Stimulated activated naive CD4-positive, alpha-beta T cell treated with Interleukin-2 at 50 U/mL for 16 hours (primary cell): ENCODE data around the gene NPTXR.

Experiments
- DNase-seq: peaks from one replicate; lab custom pipeline; 2025; lab: John Stamatoyannopoulos, UW

Gene NPTXR

DNA sequence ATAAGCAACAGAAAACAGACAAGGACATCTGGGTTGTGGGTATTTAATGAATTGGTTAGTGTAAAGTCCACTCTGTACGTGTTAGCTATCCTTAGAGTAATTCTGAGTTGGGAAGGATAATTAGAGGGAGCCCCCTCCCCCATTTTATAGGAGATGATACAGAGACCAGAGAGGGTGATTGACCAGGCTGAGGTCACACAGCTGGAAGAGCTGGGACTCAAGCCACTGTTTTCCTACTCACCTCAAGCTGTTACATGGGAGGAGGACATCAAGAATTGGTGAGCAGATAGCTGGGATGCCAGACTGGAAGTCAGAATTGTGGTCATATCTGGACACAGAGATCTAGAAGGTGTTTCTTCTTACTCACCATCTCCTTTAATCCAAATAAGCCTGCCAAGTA is 8.7 kb upstream of the NPTXR start:
- DNase-seq = no peak

- no peak for DNase-seq
Measured at GRCh38 chr22:38850941-38851849, 7.4 kb upstream of the NPTXR start.

GRCh38 chr22:38850399-38850798 is 6.6 kb upstream of the NPTXR start:
- DNase-seq = no peak

DNA sequence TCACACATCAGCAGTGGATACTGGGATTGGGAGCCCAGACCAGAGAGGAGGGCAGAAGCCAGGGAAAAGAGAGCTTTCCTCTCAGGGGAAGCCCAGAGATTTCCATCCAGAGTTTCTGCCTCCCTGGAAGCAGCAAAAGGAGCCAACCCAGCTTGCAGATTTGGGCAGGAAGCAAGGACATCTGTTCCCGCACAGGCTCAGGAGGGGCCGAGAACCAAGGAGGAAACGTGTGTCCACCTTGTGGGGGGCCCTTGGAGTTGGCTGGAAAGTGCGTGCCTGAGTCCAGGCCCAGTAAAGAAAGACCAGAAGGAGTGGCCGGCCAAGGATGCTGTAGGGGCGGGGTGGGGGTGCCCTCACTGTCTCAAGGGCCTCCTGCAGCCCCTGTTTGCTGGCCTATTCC is 6.0 kb upstream of the NPTXR start:
- DNase-seq = no peak

DNA sequence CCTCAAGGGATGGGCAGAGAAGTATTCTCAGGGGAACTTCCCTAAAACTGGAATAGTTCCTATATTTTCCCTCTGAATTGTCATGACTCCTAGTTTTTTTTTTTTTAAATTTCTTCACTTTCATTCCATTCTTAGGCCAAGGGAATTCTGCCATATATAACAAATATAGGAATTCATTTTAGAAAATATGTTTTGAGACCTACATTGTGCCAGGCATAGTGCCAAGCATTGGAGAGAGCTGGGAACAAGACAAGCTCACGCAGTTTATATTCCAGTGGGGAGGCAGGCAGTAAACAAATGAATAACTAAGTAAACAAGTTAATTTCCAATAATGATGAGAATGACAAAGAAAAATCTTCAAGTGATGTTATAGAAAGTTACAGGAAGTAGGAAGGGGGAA is 2.6 kb upstream of the NPTXR start:
- DNase-seq = no peak

DNA sequence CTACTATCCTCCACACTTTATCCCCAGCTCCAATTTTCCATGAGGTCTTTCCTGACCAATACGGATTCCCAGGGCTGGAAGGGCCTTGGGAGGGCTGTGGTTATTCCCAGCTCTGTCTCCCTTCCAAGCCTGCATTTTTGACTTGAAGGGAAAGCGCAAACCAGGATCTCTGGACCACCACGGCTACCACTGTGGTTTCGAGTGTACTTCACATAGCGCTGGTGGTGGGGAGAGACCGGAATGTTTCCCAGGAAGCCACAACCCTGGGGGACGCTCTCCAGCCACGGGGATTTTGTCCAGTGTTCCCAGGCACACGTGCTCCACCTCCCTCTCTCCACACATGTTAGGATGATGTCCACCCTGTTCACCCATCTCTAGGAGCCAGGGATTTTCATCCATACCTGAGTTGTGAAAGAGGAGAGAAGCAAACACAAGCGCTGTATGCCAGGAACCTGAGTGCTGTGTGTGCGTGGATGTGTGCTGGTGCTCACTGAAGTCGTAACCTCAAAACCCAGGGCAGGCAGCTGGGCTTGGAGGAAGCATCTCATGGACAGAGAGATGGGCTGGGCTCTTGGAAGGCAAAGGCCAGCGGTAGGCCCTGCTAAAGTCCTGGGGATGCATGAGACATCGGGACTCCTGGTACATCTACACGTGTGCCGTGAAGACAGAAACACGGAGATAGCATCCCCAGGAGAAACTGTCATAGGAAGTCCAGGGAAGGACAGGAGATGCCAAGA is 1.3 kb upstream of the NPTXR start:
- DNase-seq = no peak

DNA sequence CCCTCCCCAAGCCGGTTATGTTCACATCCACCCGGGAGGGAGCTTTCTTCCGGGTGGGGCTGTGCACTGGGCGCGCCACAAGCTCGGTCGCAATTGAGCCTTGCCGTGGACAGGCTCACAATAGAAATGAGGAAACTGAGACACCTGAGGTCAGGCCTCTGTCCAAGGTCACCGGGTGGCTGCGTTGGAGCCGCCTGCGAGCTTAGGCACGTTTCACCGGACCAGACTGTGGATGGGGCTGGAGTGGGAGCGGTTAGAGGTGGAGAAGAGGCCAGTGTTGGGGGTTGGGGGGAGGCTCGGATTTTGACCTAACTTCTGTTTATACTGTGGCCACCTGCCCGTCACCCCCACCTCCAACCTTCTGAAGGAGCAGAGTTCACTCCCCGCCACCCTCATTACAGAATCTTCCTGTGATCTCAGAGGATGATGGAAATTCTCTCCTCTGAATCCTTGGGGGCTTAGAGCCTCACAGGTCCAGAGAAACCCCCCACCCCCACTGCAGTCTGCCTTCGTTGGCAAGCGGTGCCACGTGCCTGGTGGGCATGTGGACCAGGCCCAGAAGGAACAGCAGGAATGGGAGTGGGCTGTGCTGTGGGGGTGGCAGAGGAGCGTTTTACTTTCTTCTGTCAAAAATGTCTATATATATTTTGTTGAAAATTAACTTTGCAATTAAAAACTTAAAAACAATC is 631 bp upstream of the NPTXR start:
- no peak for DNase-seq

DNA sequence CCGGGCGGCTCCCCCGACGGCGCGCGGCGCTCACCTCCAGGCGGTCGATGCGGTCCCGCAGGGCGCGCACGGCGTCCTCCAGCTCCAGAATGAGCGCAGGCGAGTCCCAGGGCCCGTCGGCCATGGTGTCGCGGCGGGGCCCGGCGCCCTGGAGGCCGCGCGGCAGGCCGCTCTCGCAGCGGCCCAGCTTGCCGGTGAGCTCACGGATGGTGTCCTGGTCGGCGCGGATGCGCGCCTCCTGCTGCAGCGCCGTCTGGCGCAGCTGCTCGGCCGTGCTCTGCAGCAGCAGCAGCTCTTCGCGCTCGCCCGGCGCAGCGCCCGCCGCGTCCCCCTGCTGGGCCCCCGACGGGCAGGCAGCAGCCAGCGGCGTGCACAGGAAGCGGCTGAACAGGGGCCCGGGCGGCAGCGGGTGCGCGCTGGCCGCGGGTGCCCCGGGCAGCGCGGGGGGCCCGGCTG is 599 bp downstream of the NPTXR start:
- DNase-seq = peak; percentile 43

GRCh38 chr22:38842512-38843200 is 1.2 kb downstream of the NPTXR start:
- DNase-seq = no peak

GRCh38 chr22:38841635-38842034 is 2.2 kb downstream of the NPTXR start:
- no peak for DNase-seq

DNA sequence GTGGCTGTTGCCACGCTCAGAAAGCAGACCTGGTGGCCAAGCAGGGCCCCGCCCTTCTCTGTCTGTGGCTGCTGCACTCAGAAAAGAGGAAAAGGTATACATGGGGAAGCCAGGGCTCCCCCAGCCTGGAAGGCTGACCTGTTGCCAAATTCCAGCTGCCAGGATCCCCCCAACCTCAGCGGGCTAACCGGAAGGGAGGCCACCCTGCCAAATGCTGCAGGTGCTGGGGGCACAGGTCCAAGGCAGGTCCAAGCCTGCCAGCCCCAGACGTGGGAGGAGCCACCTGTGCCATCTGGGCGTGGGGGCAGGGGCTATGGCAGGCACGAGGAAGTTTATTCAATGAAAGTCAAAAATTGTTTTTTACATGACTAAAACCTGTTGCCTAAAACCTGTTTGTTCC is 2.6 kb downstream of the NPTXR start:
- no peak for DNase-seq

DNA sequence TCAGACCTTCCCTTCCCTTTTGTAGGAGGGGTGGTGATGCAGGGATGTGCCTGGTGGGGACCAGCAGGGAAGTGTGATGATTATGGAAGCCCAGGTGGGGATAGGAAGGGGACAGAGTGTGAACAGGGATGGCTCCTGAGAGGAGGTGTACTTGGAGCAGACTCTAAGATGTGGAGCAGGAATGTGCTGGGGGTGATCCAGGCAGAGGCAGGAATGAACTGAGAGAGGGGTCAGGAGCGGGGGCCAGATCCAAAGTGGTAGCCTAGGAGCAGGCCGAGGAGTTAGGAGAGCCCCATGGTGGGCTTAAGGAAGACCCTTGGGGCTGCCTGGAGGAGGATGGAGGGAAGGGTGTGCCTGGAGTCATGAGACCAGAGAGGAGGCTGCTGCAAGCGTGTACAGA is 3.7 kb downstream of the NPTXR start:
- no peak for DNase-seq

DNA sequence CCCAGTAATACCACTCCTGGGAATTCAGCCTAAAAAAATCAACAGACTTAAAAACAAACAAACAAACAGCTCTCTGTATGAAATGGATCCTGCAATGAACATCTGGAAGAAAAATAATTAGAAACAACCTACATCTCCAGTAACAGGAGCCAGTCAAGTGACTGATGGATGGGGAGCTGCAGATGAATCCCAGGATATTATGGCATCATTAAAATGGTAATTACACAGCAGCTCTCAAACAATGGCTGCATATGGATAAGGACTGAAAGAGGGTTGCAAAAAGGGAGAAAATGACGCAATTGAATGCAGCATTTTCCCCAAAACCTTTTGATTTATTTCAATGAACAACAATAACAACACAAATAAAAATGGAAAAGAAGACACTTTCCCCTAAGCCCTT is 4.1 kb downstream of the NPTXR start:
- DNase-seq = no peak

GRCh38 chr22:38837414-38837928 is 6.4 kb downstream of the NPTXR start:
- no peak for DNase-seq

DNA sequence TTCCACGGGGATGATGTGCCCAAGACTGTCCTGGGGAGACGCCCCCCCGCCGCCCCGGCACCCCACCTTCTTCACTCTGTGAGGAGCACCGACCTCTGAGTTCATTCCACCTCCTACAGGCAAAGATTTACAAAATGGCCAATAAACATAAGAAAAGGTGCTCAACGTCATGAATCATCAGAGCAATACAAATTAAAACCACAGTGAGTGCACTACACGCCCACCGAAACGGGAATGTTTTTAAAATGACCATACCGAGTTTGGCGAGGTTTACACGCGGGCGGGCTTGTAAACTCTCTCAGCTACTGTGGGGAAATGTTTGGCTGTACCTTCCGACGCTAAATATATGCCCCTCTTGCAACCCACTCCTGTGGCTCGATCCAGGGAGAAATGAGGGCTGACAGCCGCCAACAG is 7.9 kb downstream of the NPTXR start:
- no peak for DNase-seq

GRCh38 chr22:38834991-38835390 is 8.8 kb downstream of the NPTXR start:
- no peak for DNase-seq

DNA sequence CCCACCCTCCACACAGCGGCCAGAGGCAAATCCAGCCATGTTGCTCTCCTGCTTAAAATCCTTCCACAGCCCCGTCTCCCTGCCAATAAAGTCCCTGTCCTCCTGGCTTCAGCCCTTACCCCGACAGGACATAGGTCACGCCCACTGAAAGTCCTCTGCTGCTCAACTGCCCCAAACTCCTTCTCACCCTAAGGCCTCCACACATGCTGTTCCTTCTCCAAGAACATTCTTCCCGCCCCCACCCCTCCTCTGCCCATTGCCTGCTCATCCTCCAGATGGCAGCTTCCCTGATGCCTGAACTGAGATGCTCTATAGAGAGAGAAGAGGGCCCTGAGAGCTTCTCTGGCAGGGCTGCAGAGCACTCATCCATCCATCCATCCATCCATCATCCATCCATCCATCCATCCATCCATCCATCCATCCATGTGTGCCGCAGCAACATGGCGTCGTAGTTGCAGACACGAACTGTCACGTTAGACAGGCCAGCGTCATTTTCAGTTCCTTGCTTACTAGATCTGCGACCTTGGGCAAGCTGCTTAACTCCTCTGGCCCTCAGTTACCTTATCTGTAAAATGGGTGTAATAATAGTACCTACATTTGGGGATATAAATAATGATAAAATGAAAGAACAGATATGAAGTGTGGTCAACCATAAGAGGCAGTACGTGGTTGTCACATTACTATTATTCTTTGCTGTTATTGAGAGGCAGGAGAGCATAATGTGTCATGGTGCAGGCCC is 9.4 kb downstream of the NPTXR start:
- DNase-seq = no peak

DNA sequence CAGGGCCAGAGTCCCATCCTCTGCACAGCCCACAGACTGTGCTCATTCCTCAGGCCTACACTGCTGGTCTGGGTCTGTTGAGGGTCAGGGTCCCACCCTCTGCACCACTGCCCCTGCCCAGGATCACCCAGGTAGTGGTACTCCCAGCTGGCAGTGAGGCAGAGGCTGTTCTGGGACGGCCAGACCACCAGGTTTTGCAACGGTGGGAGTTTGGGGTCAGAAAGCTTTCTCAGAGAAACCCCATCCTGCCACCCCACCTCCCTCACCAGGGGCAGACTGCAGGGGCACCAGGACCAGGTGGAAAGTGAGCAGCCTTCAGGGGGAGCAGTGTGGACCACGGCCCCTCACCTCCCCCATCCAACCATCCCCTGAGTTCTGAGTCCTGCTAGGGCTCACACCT is 10.8 kb downstream of the NPTXR start:
- no peak for DNase-seq

DNA sequence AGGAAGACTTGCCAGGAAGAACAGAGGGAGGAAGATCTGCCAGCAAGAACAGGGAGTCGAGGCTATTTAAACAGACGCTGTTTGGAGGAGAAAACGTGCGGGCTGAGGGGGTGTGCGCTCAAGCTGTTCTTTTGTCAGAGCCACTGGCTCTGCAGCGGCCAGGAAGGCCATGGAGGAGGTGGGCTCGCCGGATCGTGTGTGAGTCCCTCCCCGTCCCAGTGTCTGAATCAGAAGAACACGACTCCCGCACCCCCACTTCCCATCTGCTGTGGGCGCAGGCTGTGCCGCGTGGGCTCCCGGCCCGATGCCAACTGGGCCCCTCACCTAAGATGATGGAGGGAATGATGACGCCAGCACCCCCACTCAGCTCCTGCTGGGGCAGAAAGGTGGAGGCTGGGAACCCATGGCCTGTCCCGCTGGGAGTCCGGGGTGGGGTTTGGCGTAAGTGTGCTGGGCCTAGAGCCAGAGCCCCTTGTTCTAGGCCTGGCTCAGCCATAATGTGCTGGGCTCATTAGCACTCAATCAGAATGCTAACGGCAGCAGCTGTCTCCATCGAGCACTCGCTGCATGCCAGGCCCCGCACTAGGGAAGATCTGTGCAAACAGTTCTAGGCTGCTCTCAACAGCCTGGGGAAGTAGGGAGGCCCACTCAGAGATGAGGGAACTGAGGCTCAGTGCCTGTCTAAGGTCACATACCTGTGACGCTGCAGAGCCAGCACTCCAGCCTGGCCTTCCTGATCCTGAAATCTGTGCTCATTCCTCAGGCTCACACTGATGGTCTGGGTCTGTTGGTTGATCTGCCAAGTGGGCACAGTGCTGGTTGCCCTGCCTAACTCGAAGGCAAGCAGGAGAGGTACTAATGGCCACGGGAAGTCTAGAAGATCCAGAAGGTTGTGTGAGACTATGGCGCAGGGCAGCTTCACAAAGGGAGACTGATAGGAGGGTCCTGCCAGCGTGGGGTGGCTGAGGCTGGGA is 11.5 kb downstream of the NPTXR start:
- no peak for DNase-seq
